Tibial nerve (tissue), 4 donors: Measurements from ENCODE around the gene ZNF577. TPM values are rescaled to one million over a fixed set of nuclear protein-coding genes. Genes with fewer than 3 reads are reported as not detected.

Source experiments
- DNase-seq, 2 donors: peaks; one replicate each; pipeline ENCODE4 v3.0.0-alpha.2; 2019; ENCODE audit warnings: low spot score in 2 of 2
- H3K27ac ChIP-seq, 4 donors: fragments of 200-600 bp; sonication (generic) in 3 of 4; one replicate each; pipeline ENCODE4 v1.5.1; 2017 to 2019; ENCODE audit warnings: mild to moderate bottlenecking in 1 of 4
- H3K27me3 ChIP-seq, 2 donors: fragments of 200-600 bp; sonication (generic) in 1 of 2; one replicate each; pipeline versions ENCODE4 v1.5.1 to v1.6.0; 2017 to 2019
- H3K36me3 ChIP-seq, 3 donors: fragments of 200-600 bp; sonication (generic); one replicate each; pipeline ENCODE4 v1.5.1; 2018 to 2019
- H3K4me1 ChIP-seq, 4 donors: fragments of 200-600 bp; sonication (generic) in 3 of 4; one replicate each; pipeline ENCODE4 v1.5.1; 2017 to 2019
- H3K4me3 ChIP-seq, 4 donors: fragments of 200-600 bp; sonication (generic) in 3 of 4; one replicate each; pipeline ENCODE4 v1.5.1; 2017 to 2019; ENCODE audit warnings: mild to moderate bottlenecking in 1 of 4, moderate library complexity in 1 of 4
- H3K9me3 ChIP-seq, 4 donors: fragments of 200-600 bp; sonication (generic) in 3 of 4; one replicate each; pipeline ENCODE4 v1.5.1; 2017 to 2019
- CTCF ChIP-seq, 5 experiments: fragments of 200-600 bp in 3 of 5; fragments of 450-650 bp in 2 of 5; sonication (generic) in 3 of 5; IDR thresholded peaks; one replicate each; pipeline ENCODE4 v1.5.1; 2016 to 2019; ENCODE audit warnings: antibody characterized with exemption in 5 of 5, mild to moderate bottlenecking in 3 of 5, moderate library complexity in 2 of 5
- EP300 ChIP-seq, 2 donors: sonication (generic); formaldehyde crosslinking; IDR thresholded peaks; one replicate each; pipeline ENCODE4 v1.6.1; 2017; ENCODE audit warnings: antibody characterized with exemption in 2 of 2, mild to moderate bottlenecking in 1 of 2
- POLR2A ChIP-seq, 2 donors: fragments of 450-650 bp; IDR thresholded peaks; one replicate each; pipeline ENCODE4 v1.6.1; 2017; ENCODE audit warnings: antibody characterized with exemption in 2 of 2, mild to moderate bottlenecking in 2 of 2, moderate library complexity in 2 of 2
- WGBS, 2 donors: methylation state at CpG; one replicate each; pipeline ENCODE4 v1.1.5; 2018; 5-methylcytosine and 5-hydroxymethylcytosine counted together
- total RNA-seq, 4 donors: library from RNA; depleted of rRNA; stranded (reverse); fragments of >200 nt; gene quantifications; one replicate each; pipeline ENCODE4 v1.1.0, GENCODE V29; 2016

The ZNF577 gene
- total RNA-seq, 4 donors from 2014 or later: 14.5 to 27.6 (median 21.2) TPM

GRCh38 chr19:51905206-51905605, 17.5 kb upstream of the ZNF577 start:
- TF ChIP-seq CTCF (IDR thresholded peaks at IDR 0.05) (no peak), POLR2A (IDR thresholded peaks at IDR 0.05) (no peak), EP300 (IDR thresholded peaks at IDR 0.05) (no peak)
- Histone ChIP-seq H3K4me3 (peak overlapping the region in 2 of 4 donors; percentile 72 to 86), H3K9me3 (peaks cover 0 to 34% (median 2%) of the 10 kb centered on the region in 4 donors), H3K36me3 (peaks cover 0 to 23% (median 0%) of the 10 kb centered on the region in 3 donors), H3K27ac (peak overlapping the region in 3 of 4 donors; percentile 75 to 94 (median 92)), H3K4me1 (peaks cover 0 to 19% (median 8%) of the 10 kb centered on the region in 4 donors), H3K27me3 (peaks cover 0 to 18% of the 10 kb centered on the region in 2 donors)
- no peak for DNase-seq
- WGBS, 2 donors: 29 to 30% methylated on average over 3 of the region's 3 CpGs

GRCh38 chr19:51904331-51905165, 16.8 kb upstream of the ZNF577 start, which contains the start of gene ZNF649:
ZNF649 (minus strand) TSS chr19:51905017; CDS start chr19:51900107, 4,910 bp downstream.
- peak; percentile 60 to 75 for DNase-seq
- peak within 1 kb of the TSS; percentile 46 to 86 (median 73) for H3K4me3 ChIP-seq
- TF ChIP-seq CTCF (IDR thresholded peaks at IDR 0.05) (no peak), EP300 (IDR thresholded peaks at IDR 0.05) (peak in 1 of 2 donors; percentile 77), POLR2A (IDR thresholded peaks at IDR 0.05) (peak in 1 of 2 donors; percentile 35)
- H3K36me3 ChIP-seq: peaks cover 0 to 30% (median 6%) of the 10 kb centered on the region in 3 donors
- H3K27ac ChIP-seq: peak within 1 kb of the TSS; percentile 75 to 94 (median 85)
- peaks cover 0 to 41% (median 3%) of the 10 kb centered on the region in 4 donors for H3K9me3 ChIP-seq
- peaks cover 0 to 19% (median 8%) of the 10 kb centered on the region in 4 donors for H3K4me1 ChIP-seq
- 1% methylated on average over 43 of the region's 43 CpGs for WGBS, 2 donors
- peaks cover 0 to 14% of the 10 kb centered on the region in 2 donors for H3K27me3 ChIP-seq

GRCh38 chr19:51903192-51903591, 15.4 kb upstream of the ZNF577 start:
- WGBS, 2 donors: 58 to 65% methylated on average over 8 of the region's 8 CpGs
- Histone ChIP-seq H3K9me3 (peaks cover 0 to 54% (median 8%) of the 10 kb centered on the region in 4 donors), H3K27ac (no peak overlapping the region), H3K27me3 (peaks cover 0 to 8% of the 10 kb centered on the region in 2 donors), H3K36me3 (peaks cover 0 to 44% (median 20%) of the 10 kb centered on the region in 3 donors), H3K4me3 (peak overlapping the region in 2 of 4 donors; percentile 74 to 86), H3K4me1 (peaks cover 0 to 19% (median 8%) of the 10 kb centered on the region in 4 donors)
- no peak for DNase-seq
- no peak for TF ChIP-seq POLR2A (IDR thresholded peaks at IDR 0.05)

GRCh38 chr19:51901860-51902259, 14.1 kb upstream of the ZNF577 start:
- Histone ChIP-seq H3K27ac (no peak overlapping the region), H3K4me3 (no peak overlapping the region), H3K27me3 (no peaks in the 10 kb centered on the region), H3K36me3 (peaks cover 0 to 57% (median 32%) of the 10 kb centered on the region in 3 donors), H3K9me3 (peaks cover 0 to 64% (median 11%) of the 10 kb centered on the region in 4 donors), H3K4me1 (peaks cover 0 to 19% (median 8%) of the 10 kb centered on the region in 4 donors)
- TF ChIP-seq EP300 (IDR thresholded peaks at IDR 0.05) (no peak), CTCF (IDR thresholded peaks at IDR 0.05) (no peak), POLR2A (IDR thresholded peaks at IDR 0.05) (no peak)
- no peak for DNase-seq
- WGBS, 2 donors: 86 to 92% methylated on average over 4 of the region's 4 CpGs

- H3K27me3 ChIP-seq: no peaks in the 10 kb centered on the region
- H3K27ac ChIP-seq: no peak overlapping the region
- TF ChIP-seq CTCF (IDR thresholded peaks at IDR 0.05): no peak
- no peak for TF ChIP-seq POLR2A (IDR thresholded peaks at IDR 0.05)
- TF ChIP-seq EP300 (IDR thresholded peaks at IDR 0.05): no peak
- H3K4me3 ChIP-seq: no peak overlapping the region
- DNase-seq: no peak
- peaks cover 0 to 98% (median 45%) of the 10 kb centered on the region in 4 donors for H3K9me3 ChIP-seq
- H3K36me3 ChIP-seq: peaks cover 18 to 80% (median 59%) of the 10 kb centered on the region in 3 donors
- WGBS, 2 donors: 97 to 98% methylated on average over 10 of the region's 10 CpGs
- H3K4me1 ChIP-seq: peaks cover 0 to 17% (median 0%) of the 10 kb centered on the region in 4 donors
These were observed 3.5 kb upstream of the ZNF577 start for GRCh38 chr19:51891193-51891747.
